NCI-H1694 (cell line): ENCODE data around the gene CABLES1.

ENCODE experiments used
- DNase-seq: peaks from one replicate; lab custom pipeline; 2025; lab: John Stamatoyannopoulos, UW

Gene CABLES1

DNA sequence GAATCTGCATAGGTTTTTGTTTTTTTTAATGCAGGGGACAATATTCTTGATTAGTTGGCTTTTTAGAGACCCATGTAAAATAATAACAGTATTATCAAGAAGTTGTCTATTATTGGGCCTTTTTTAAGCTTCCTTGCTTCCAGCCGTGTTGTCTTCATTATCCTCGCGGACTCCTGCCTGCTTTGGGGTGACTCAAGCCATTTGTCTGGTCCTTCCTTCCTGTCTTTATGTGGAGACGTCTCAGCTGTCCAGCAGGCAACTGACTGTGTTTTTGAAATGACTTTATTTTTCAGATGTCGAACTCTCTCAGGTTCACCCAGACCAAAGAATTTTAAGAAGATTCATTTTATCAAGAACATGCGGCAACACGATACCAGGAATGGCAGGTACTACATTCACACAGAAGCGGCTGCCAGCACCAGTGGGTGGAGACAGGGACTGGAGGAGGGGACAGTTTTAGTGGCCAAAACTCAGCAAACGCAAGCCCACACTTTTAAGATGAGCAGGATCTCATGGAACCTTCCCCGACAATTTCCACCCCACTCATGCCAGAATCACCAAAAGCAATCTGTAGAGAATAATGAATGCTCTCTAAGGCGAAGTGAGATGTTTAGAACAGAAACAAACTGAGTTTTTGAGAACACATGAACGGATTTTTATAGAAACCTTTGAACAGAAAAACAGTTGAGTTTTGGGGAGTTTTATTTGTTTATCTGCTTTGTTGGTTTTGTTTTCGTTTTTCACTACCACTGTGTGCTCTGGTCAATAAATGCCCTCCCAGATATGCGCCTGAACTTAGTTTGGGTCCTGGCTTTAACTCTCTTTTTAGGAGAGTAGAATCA is 59.1 kb downstream of the CABLES1 start:
- no peak for DNase-seq

DNA sequence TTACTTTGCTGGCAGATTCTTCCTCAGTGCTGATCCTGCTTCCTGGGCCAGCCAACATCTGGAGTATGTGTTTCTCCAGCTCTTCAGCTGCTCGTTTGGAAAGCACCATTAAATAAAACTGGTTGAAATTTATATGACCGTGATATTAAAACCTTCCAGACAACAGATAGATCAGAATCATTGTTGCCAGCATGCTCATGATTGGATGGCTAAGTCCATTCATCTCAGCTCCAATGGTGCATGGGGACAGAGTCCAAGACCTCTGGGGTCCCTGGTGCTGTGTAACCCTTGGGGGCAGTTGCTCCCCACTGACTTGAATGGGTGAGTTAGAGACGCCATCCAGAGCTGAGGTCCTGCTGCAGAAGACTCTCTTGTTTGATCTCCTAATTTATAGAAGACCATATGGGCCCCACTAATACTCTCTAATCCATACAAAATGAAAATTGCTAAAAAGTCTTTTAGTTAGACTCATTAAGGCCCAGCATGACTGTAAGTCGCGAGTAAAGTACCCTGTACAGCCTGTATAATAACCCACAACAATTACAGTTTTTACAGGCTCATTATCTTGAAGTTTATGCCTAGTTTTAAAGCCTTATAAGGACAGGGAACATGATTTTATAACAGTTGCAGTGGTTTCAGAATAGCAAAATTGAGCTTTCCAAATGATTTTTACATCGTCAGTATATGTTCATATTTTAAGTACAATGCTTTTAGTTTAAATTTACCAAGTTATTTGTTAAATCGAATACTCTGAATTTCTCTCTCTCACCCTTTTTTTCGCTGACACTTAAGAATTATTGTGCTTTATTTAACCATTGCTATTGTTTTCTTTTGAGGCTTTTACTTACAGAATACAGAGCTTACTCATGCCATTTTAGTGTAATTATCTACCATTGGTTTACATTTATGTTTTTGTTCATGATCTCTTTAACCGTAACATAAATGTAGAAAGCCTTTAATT is 60.0 kb downstream of the CABLES1 start:
- DNase-seq: no peak

DNA sequence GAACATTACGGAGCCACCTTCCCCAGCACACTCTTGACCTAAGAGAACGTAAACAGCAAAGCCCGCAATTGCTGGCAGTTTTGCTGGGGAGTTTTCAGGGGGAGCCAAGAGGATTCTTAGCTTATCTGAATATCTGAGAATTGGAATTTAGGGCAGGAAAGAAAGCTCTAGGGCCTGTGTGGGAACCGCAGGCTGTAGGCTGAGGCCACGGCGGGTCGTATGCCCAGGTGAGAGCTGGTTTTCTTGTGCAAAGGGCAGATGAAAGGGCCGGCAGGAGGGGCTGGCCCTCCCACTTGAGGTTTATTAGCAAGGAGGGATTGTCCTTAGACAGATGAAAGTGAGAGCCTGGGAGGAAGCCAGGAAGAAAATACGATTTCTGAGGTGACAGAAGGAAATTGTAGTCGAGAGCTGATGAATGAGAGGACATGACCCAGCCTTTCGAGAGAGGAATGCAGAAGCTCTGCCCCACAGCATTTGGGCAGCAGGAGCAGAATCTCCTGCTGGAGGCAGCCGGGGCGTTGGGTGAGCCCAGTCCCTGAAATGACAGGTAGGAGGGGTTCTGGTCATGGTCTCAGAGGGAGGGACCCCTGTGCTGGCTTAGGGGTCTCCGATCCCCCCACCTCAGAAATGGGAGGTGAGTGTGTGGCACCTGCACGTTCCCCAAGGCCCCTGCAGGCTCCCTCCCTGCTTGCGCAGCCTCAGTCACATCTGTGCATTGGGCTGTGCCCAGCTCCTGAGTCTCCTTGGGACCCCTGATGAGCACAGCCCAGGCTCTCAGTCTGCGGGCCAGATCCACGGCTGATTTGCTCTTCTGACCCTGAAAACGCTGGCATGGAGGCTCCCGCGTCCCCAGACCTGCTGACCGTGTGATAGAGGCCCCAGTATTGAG is 61.1 kb downstream of the CABLES1 start:
- no peak for DNase-seq

GRCh38 chr18:23198217-23198845 is 63.0 kb downstream of the CABLES1 start:
- no peak for DNase-seq

- DNase-seq: no peak
Observed at GRCh38 chr18:23200756-23201155, 65.5 kb downstream of the CABLES1 start.

DNA sequence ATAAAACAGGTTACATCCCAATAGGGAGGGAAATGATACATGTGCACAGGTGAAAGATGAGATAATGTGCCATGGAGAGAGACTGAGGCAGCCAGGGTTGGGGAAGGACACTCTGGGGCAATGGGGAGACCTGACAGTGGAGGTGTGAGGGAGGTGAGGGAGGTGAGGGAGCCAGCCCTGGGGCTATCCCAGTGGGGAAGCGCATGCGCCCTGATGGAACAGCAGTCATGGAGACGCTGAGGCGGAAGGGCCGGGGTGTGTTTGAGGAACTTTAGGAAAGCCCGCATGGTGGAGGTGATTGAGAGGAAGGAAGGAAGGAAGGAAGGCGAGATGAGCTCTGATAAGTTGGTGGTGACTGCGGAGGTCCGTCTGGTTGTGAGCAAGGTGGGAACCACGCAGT is 66.5 kb downstream of the CABLES1 start:
- DNase-seq: no peak

DNA sequence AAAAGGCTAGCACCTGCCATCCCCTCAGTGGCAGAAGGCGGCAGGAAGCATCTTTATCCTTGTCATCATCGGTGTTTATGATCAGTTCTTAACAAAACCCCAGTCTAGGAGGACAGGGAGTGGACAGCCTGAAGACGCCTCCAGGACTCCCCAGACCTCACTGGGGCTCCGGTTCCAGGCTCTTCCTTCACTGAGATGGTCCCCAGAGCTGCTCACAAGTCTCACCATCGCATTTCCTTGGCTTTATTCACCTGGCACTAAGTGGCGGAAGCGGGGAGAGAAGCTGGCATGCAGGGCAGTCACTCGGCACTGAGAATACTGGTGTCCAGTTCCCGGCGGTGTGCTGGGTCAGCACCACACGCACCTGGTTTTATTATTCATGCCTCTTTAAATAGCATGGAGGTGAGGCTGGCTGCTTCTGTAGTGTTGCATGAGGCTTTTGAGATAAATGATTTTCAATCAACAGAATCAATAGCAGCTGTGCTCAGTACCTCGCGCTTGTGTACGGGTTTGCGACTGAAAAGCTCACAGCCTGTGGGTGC is 68.7 kb downstream of the CABLES1 start:
- no peak for DNase-seq

- DNase-seq: no peak
Observed at GRCh38 chr18:23204589-23205235, 69.4 kb downstream of the CABLES1 start.

- DNase-seq: no peak
Observed at GRCh38 chr18:23205980-23206379, 70.7 kb downstream of the CABLES1 start.

- DNase-seq: no peak
Observed at GRCh38 chr18:23207191-23207955, 72.1 kb downstream of the CABLES1 start.

- no peak for DNase-seq
Observed at GRCh38 chr18:23207994-23208393, 72.7 kb downstream of the CABLES1 start.

DNA sequence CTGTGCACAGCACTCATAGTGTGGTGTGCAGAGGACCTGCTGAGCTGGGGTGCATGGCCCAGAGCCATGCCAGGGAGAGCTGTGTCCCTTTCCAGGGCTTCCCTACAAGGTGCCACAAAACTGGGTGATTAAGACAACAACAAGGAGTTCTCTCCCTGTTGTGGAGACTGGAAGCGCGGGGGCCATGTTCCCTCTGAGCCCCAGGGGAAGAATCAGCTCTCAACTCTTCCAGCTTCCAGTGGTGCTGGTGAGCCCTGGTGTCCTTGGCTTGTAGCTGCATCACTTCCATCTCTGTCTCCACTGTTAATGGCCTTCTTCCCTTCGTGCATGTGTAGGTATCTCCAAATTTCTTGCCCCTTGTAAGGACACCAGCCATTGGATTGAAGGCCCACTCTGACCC is 73.3 kb downstream of the CABLES1 start:
- no peak for DNase-seq

DNA sequence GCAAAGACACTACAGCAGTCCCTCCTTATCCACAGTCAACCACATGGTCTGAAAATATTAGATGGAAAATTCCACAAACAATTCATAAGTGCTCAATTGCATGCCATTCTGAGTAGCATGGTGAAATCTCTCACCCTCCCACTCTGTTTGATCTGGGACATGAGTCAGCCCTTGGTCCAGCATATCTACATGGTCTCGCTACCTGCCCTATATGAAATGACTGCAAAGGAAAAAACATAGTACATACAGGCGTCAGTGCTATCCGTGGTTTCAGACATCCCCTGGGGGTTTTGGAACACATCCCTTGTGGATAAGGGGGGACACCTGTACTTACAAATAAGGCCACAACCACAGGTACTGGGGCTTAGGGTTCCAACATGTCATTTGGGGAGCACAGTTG is 73.7 kb downstream of the CABLES1 start:
- DNase-seq: no peak

DNA sequence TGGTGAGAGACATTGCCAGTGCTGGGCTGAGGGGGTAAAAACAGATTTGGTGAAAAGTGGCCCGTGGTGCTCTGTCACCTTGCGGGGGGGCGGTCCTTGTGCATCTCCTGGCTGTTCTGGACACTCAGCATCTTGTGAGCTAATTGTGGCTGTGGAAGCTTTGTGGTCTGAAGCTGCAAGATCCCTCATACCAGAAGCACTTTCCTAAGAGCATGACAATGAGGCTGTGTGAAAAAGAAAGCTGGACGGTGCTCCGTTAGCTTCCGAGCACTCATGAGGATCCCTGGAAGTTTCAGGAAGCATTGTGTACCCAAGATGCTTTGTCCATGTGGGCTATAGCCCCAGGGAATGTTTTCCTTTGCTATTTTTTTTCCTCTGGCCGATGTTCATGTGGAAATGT is 74.5 kb downstream of the CABLES1 start:
- no peak for DNase-seq

- no peak for DNase-seq
Observed at GRCh38 chr18:23210526-23210925, 75.2 kb downstream of the CABLES1 start.

DNA sequence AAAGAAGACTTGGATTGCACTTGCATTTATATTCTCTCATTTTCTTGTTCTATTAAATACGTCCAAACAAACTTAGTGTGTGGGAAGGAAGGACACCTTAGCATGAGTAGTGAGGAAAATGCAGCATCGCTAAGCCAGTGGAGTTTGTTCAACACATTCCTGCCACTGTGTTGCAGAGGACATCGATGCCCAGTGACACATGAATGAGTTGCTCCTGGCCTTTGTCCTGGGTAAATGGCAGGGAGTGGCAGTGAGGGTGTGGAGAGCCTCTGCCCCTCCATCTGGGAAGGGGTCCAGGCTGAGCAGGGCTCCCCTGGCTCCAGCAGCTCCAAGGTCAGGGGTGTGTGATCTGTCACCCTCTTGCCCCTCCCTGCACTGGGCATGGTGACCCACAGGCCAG is 75.9 kb downstream of the CABLES1 start:
- DNase-seq: no peak

- DNase-seq: no peak
Observed at GRCh38 chr18:23212161-23212560, 76.9 kb downstream of the CABLES1 start.

DNA sequence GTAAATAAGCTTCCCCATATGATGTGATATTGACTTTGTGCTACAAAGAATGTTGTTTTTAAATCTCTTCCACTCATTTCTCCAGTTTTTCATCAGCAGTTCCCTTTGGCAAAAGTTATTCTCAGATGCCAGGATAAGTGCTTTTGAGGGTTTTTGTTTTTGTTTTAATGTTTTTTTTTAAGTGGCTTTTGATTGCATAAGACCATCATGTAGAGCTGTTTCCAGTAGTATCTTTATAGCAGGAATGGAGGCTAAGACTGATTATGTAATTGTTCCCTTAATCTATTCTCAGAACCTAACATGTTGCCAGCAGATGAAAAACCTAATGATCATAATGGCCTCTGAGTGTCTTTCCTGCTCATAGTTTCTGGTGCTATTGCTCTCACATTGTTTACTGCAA is 77.9 kb downstream of the CABLES1 start:
- DNase-seq: no peak

GRCh38 chr18:23217781-23218180 is 82.5 kb downstream of the CABLES1 start:
- no peak for DNase-seq

DNA sequence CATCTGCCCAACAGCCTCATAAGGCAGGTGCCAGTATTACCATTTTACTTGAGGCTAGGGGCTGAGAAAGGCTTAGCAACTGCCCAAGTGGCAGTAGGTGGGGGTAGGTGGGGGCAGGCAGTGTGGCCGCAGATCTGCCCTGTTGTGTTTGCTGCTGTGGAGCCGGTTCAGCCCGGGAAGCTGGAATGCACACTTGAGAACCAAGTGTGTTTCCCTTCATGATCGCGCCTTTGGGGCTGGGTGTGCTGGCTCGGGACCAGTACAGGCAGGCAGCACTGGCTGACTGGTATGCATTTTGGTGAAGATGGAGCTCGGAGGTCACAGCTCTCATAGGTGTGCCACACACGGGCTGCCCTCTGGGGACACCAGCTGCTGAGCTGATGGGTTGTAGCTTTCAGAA is 85.1 kb downstream of the CABLES1 start:
- DNase-seq: no peak
